Neural progenitor cell (in vitro differentiated cells): ENCODE measurements around the gene COL8A1.

Experiments used
- EZH2 ChIP-seq: fragments of 200-600 bp; sonication (generic); IDR thresholded peaks from 2 replicates; pipeline ENCODE4 v1.6.1; 2017; ENCODE audit warnings: antibody characterized with exemption, mild to moderate bottlenecking, moderate library complexity
- EZH2phosphoT487 ChIP-seq: fragments of 200-600 bp; sonication (generic); IDR thresholded peaks from 2 replicates; pipeline ENCODE4 v1.6.1; 2017; ENCODE audit warnings: antibody characterized with exemption
- TF ChIP-seq, protein P1 (sequence below): fragments of 200-600 bp; sonication (generic); IDR thresholded peaks from 2 replicates; pipeline ENCODE4 v1.5.1; 2017; ENCODE audit warnings: antibody characterized with exemption, mild to moderate bottlenecking

GRCh38 chr3:99599894-99600293 lies 38.5 kb upstream of the COL8A1 start:
- TF ChIP-seq EZH2phosphoT487 (no peak), EZH2 (no peak)
- TF ChIP-seq, protein P1, sequence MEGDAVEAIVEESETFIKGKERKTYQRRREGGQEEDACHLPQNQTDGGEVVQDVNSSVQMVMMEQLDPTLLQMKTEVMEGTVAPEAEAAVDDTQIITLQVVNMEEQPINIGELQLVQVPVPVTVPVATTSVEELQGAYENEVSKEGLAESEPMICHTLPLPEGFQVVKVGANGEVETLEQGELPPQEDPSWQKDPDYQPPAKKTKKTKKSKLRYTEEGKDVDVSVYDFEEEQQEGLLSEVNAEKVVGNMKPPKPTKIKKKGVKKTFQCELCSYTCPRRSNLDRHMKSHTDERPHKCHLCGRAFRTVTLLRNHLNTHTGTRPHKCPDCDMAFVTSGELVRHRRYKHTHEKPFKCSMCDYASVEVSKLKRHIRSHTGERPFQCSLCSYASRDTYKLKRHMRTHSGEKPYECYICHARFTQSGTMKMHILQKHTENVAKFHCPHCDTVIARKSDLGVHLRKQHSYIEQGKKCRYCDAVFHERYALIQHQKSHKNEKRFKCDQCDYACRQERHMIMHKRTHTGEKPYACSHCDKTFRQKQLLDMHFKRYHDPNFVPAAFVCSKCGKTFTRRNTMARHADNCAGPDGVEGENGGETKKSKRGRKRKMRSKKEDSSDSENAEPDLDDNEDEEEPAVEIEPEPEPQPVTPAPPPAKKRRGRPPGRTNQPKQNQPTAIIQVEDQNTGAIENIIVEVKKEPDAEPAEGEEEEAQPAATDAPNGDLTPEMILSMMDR: no peak
